ENCODE data around the gene SERHL2.
"Not testable (repeated sequence)": the region's sequence is repeated elsewhere in the genome, so short reads cannot be mapped to it uniquely, and the experiment has no call there.

The SERHL2 gene, protein sequence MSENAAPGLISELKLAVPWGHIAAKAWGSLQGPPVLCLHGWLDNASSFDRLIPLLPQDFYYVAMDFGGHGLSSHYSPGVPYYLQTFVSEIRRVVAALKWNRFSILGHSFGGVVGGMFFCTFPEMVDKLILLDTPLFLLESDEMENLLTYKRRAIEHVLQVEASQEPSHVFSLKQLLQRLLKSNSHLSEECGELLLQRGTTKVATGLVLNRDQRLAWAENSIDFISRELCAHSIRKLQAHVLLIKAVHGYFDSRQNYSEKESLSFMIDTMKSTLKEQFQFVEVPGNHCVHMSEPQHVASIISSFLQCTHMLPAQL
- 0.30 to 0.43 reads per million in 2 experiments for total RNA-seq

DNA sequence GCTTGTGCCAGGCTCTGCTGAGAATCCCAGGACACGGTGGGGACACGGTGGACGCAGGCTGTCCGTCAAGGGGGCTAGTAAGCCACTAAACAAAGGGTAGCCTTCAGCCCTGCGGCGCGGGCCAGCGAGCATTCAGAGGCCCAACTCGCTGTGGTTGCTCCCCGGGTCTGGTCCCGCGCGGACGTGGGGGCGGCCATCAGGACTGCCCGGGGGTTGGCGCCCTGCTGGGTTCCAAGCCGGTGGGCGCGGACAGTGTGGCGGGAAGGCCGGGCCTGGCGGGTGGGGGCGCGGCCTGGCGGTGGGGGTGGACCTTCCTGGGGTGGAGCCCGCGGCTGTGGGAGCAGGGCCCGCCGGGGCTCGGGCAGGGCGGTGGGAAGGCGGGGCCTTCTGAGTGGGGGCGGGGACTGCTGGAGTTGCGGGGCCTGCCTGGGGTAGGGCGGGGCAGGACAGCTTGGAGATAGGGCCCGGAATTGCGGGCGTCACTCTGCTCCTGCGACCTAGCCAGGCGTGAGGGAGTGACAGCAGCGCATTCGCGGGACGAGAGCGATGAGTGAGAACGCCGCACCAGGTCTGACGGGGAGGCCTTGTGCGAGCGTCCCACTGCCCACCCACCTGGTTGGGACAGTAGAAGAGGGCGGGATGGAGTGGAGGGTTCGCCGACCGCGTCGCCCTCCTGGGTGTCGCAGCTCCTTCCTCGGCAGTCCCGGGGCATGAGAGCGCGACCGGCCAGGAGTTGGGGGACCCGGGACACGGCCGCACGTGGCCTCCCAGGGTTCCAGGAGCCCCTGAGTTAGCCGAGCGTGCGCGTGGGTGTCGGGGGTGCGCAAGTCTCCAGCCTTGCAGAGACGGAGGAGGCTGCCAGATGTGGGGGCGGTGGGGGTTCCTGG is at the start of gene SERHL2:
Gene SERHL2 (plus strand): TSS at position 482 of the 887 bp plus-strand sequence. CDS start 65 bp downstream, at position 547.
- DNase-seq (ENCODE audit: low read depth) = peak; percentile 72

DNA sequence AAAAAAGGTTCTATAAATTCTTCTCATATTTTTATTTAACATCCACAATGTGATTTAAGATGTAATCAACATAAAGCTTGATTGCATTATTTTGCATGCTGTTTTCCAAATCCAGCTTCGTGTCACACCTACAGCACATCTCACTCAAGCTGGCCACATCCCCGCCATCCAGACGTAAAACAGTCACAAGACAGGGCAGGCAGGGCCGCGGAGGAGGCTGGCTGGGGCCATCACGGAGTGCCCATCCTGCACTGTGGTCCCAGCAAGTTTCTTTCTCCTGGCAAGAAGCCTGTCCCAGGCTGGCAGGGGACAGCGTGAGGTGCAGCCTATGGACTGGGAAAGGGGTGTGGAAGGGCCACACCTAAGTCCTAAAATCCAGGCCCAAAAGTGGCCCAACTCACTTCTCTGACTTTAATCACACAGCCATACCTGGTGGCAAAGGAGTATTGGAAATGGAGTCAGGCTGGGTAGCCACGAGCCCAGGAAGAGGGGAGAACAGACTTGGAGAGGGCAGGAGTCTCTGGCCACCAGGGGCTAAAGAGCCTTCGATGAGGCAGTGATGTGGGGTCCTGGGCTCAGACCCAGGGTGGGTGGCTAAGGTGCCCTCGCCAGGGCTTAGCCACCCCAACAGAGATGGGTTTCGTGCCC is 45.3 kb upstream of the SERHL2 start:
- DNase-seq (ENCODE audit: low read depth) = not testable (repeated sequence)

GRCh38 chr22:42508975-42509364 is 44.8 kb upstream of the SERHL2 start:
- not testable (repeated sequence) for DNase-seq (ENCODE audit: low read depth)

DNA sequence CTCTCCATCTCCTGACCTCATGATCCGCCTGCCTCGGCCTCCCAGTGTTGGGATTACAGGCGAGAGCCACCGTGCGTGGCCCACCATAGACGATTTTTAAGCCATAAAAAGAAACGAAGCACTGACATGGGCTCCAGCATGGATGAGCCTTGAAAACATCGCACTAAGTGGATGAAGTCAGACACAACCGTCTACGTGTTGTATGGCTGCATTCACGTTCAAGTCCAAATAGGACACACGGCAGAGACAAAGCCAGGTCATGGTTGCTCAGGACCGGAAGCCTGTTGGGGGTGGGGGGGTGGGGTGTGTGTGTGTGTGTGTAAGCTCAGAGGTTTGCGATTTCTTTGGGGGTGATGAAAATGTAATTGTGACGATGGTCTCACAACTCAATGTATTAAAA is 44.2 kb upstream of the SERHL2 start:
- DNase-seq (ENCODE audit: low read depth) = no peak

DNA sequence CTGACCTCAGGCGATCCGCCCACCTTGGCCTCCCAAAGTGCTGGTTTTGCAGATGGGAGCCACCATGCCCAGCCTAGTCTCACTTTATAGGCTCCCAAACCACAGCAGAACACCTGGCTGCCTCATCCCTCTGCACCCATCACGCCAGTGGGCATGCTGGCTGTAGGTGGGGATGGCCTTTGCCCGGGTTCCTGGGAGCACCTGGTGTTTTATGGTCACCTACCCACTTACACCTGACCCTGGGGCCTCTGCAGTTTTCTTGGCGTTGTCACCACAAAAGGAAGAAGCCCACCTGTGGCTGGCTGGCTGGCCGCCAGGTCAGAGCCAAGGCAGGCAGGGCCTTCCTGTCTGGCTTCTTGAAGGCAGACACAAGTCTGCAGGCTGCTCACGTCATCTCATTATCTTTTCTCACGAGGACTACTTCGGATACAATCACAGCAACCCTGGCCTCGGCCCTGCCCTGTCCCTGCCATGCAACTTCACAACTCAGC is 42.3 kb upstream of the SERHL2 start:
- no peak for DNase-seq (ENCODE audit: low read depth)

- not testable (repeated sequence) for DNase-seq (ENCODE audit: low read depth)
These were observed 41.3 kb upstream of the SERHL2 start for GRCh38 chr22:42512273-42512990.

DNA sequence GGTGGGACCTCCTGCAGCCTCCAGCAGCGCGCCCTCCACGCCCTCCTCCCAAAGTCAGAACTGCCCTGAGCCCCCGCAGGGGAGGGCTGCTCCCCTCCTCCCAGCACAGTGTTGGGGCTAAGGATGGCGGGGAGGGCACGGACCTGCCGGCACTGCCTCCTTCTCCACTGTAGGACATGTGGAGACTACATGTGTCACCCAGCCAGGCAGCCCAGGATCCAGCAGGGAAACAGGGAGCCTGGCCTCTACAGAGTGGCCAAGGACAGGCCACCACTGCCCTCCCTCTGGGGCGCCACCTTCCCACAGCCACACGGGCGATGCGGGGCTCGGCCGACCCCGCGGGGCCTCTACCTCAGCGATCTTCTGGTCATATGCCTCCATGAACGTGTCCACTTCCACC is 39.4 kb upstream of the SERHL2 start:
- not testable (repeated sequence) for DNase-seq (ENCODE audit: low read depth)

DNA sequence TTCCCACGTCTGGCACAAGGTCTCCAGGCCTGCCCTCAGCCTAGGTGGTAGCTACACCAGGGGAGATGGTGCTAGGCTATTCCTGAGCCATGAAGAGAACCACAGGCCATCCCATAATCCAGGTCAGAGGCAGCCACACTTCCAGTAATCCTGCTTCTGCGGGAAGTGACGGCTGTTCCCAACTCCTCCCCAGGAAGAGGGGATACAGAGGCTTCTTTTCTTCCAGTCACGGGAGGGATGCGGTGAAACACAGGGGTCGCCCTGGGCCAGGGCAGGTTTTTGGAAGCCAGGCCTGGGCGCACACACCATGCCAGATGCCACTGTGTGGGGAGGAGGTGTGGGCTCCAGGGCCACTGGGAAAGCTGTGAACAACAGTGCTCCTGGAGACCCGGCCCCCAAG is 38.5 kb upstream of the SERHL2 start:
- not testable (repeated sequence) for DNase-seq (ENCODE audit: low read depth)

DNA sequence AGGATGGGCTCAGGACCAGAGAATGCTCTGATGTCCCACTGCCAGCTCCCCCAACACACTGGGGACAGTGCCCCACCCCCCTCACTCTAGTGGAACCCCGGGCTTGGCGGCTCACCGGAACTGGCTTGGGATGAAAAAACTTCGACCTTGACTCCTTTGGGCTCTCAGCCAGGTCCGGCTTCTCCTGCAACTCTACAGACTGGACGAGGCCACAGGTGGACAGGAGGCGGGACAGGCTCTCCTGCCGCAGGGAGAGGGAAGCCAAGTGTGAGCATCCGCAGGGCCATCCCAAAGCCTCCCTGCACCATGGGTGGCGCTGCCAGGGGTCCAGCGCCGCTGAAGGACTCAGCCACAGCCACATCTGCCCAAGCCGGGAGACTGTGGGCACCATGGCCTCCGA is 37.9 kb upstream of the SERHL2 start:
- DNase-seq (ENCODE audit: low read depth) = no peak

DNA sequence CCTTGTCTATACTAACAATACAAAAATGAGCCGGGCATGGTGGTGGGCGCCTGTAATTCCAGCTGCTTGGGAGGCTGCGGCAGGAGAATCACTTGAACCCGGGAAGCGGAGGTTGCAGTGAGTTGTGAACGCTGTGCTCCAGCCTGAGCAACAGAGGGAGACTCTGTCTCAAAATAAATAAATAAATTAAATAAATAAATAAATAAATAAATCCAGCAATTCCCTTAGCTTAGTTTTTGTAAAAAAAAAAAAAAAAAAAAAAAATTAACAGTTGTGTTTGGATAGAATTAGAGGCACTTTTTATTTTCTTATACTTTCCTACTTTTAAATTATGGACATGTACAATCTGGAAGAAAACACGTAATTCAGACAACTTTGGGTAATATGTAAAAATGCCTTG is 36.7 kb upstream of the SERHL2 start:
- not testable (repeated sequence) for DNase-seq (ENCODE audit: low read depth)

DNA sequence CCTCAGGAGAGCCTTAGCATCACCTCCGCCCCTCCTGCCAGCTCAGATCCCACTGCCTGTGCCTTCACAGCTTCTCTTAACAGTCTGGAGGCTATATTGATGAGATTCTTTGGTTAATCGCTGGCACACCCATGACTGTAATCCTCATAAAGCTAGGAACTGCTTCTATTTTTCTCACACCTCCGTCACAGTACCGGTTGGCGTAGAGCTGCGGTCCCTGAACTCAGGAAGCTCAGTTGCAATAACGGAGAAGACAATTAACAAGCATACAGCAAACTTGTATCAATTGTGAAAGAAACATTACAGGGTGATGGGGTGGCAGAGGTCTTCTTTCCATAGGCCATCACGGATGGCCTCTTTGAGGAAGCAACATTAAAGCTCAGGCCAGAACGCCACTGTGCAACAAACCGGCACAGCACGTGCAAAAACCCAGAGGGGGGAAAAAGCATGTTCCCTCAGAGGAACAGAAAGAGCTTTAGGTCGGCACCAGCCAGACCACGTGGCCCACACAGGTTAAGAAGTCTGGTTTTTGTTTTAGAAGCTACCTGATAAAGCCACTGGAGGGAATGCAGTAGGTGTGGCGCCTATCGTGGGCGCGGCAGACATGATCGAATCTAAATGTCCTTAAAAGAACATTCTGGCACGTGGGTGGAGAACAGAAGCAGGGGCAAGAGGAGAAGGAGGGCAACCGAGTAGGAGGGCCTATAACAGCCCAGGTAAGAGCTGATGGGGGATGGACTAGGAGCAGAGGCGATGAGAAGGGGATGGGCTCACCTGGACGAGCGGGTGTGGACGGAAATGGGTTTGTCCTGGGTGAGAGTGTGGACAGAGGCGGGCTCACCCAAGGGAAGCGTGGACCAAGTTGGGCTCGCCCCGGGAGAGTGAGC is 34.9 kb upstream of the SERHL2 start:
- not testable (repeated sequence) for DNase-seq (ENCODE audit: low read depth)

DNA sequence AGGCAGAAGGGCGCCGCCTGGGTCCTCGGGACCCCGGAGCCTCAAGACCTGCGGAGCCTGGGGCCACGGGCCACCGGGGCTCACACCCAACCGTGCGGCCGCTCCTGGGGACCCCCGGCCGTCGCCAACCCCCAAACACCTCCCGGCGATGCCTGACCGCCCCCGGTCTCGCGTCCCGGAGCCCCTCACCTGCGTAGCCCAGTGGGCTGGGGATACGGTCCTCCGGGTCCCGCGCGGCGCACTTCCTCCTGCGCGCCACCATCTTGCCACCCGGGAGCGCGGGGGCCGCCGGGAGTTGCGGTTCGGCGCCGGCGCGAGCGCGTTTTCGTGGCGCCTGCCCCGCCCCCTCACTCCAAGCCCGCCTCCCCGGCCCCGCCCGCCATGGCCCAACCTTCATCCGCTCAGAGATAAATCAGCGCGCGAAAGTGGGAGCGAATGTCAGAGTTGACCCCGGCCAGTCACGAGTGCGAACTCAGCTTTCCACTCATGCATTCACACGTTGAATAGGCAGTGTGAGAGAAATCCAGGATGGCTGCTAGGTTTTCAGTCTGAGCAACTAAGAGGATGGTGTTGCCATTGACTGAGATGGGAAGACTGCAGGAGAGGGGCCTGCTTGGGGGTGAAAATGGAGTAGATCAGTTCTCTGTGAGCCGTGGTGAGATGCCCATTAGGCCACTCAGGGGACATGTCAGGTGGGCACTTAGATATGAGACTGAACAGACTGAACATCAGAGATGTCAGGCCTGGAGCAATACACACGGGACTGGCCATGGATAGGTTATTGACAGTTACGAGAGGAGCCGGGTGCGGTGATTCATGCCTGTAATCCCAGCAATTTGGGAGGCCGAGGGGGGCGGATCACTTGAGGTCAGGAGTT is 34.0 kb upstream of the SERHL2 start, which contains the start of gene RRP7A:
Gene RRP7A (minus strand): TSS at position 272 of the 877 bp plus-strand sequence. CDS start 10 bp downstream, at position 262.
- DNase-seq (ENCODE audit: low read depth) = peak; percentile 78

GRCh38 chr22:42521228-42521546 is 32.6 kb upstream of the SERHL2 start:
- no peak for DNase-seq (ENCODE audit: low read depth)

DNA sequence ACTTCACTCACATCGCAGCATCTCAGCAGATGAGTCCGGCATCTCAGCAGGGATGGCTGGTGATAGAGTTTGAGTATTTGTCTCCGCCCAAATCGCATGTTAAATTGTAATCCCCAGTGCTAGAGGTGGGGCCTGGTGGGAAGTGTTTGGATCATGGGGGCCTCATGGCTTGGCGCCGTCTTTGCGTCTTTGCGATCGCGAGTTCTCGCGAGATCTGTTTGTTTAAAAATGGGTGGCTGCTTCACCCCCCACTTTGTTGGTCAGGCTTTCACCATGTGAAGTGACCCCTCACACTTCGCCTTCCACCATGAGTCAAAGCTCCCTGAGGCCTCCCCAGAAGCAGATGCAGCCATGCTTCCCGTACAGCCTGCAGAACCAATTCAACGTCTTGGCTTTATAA is 31.2 kb upstream of the SERHL2 start:
- no peak for DNase-seq (ENCODE audit: low read depth)

- no peak for DNase-seq (ENCODE audit: low read depth)
These were observed 25.0 kb upstream of the SERHL2 start for GRCh38 chr22:42528591-42529307.

DNA sequence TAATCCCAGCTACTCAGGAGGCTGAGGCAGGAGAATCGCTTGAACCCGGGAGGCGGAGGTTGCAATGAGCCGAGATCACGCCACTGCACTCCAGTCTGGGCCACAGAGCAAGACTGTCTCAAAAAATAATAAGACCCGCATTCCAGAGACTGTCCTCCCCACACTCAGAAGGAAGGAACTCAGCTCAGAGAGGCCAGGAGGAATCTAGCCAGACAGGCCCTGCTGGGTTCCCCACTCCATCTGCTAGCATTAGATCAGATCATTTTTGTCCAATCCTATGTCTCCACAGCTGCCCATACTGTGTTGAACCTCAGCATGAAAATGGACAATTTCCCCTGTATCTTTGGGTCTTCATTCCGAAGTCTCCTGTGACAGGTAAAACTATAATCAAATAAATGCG is 24.3 kb upstream of the SERHL2 start:
- DNase-seq (ENCODE audit: low read depth) = not testable (repeated sequence)

- not testable (repeated sequence) for DNase-seq (ENCODE audit: low read depth)
These were observed 22.2 kb upstream of the SERHL2 start for GRCh38 chr22:42531401-42532084.

DNA sequence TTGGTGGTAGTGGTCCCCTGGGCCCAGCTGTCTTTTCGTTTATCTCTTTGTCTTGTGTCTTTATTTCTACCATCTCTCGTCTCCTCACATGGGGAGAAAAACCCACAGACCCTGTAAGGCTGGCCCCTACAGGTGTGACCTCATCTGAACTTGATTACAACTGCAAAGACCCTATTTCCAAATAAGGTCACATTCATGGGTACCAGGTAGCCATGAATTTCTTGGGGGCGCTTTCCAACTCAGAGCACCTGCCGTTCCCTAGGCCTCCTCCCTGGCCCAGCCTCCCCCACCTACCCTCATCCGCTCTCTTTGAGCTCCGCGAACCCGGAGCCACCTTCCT is 20.1 kb upstream of the SERHL2 start:
- DNase-seq (ENCODE audit: low read depth) = no peak
